Measurements from ENCODE around the gene PLXDC1. TPM values are rescaled to one million over a fixed set of nuclear protein-coding genes. Genes with fewer than 3 reads are reported as not detected.

The PLXDC1 gene
- total RNA-seq, 6 experiments from 2014 or later = 0.11 to 1.6 (median 0.54) TPM

GRCh38 chr17:39171933-39172332 is 20.5 kb upstream of the PLXDC1 start:
- no peak overlapping the region for H3K27ac ChIP-seq
- no peak overlapping the region for H3K4me3 ChIP-seq
- ATAC-seq = no peak
- no peaks in the 10 kb centered on the region for H3K4me1 ChIP-seq
- H3K27me3 ChIP-seq = no peaks in the 10 kb centered on the region
- no peak for DNase-seq
- no peaks in the 10 kb centered on the region for H3K9me3 ChIP-seq
- no peaks in the 10 kb centered on the region for H3K36me3 ChIP-seq
- TF ChIP-seq POLR2A (IDR thresholded peaks at IDR 0.05) (no peak), CTCF (IDR thresholded peaks at IDR 0.05) (no peak)
- WGBS (ENCODE audit: insufficient coverage, low coverage, low lambda C conversion rate, missing lambda C conversion rate) = 79% methylated on average over 4 of the region's 5 CpGs
- intact Hi-C loops (cut with DNase I) = no loop called here

- Histone ChIP-seq H3K9me3 (no peaks in the 10 kb centered on the region), H3K4me1 (no peaks in the 10 kb centered on the region), H3K27ac (no peak overlapping the region), H3K4me3 (no peak overlapping the region), H3K27me3 (no peaks in the 10 kb centered on the region), H3K36me3 (no peaks in the 10 kb centered on the region)
- DNase-seq (no peak), ATAC-seq (no peak)
- intact Hi-C loops (cut with DNase I) = no loop called here
- 58% methylated on average over 6 of the region's 6 CpGs for WGBS (ENCODE audit: insufficient coverage, low coverage, low lambda C conversion rate, missing lambda C conversion rate)
- no peak for TF ChIP-seq CTCF (IDR thresholded peaks at IDR 0.05)
- no peak for TF ChIP-seq POLR2A (IDR thresholded peaks at IDR 0.05)
Observed at GRCh38 chr17:39170558-39170957, 19.1 kb upstream of the PLXDC1 start.

GRCh38 chr17:39170109-39170508 is 18.7 kb upstream of the PLXDC1 start:
- H3K27ac ChIP-seq = no peak overlapping the region
- H3K36me3 ChIP-seq = no peaks in the 10 kb centered on the region
- H3K27me3 ChIP-seq = no peaks in the 10 kb centered on the region
- no peak overlapping the region for H3K4me3 ChIP-seq
- TF ChIP-seq CTCF (IDR thresholded peaks at IDR 0.05) = no peak
- no peak for TF ChIP-seq POLR2A (IDR thresholded peaks at IDR 0.05)
- no CpG with 5 or more reads among the region's 4 CpGs for WGBS (ENCODE audit: insufficient coverage, low coverage, low lambda C conversion rate, missing lambda C conversion rate)
- intact Hi-C loops (cut with DNase I) = no loop called here
- DNase-seq (no peak), ATAC-seq (no peak)
- no peaks in the 10 kb centered on the region for H3K9me3 ChIP-seq
- no peaks in the 10 kb centered on the region for H3K4me1 ChIP-seq

GRCh38 chr17:39169518-39169917 is 18.1 kb upstream of the PLXDC1 start:
- intact Hi-C loops (cut with DNase I) = no loop called here
- WGBS (ENCODE audit: insufficient coverage, low coverage, low lambda C conversion rate, missing lambda C conversion rate) = 67% methylated on average over 2 of the region's 3 CpGs

More at GRCh38 chr17:39169518-39169917, 18.1 kb upstream of the PLXDC1 start:
- ATAC-seq = no peak
- no peaks in the 10 kb centered on the region for H3K9me3 ChIP-seq
- H3K36me3 ChIP-seq = no peaks in the 10 kb centered on the region
- TF ChIP-seq POLR2A (IDR thresholded peaks at IDR 0.05) (no peak), CTCF (IDR thresholded peaks at IDR 0.05) (no peak)
- peaks cover 0 to under 1% (median 0%) of the 10 kb centered on the region in 4 donors for H3K4me1 ChIP-seq
- H3K27ac ChIP-seq = no peak overlapping the region
- no peaks in the 10 kb centered on the region for H3K27me3 ChIP-seq
- DNase-seq = no peak
- H3K4me3 ChIP-seq = no peak overlapping the region

Measured in right lobe of liver (tissue), 6 donors.